IPS DF 4.7 (cell line): Measurements from ENCODE around the gene B4GALT4.

Experiments used
- DNase-seq: peaks from one replicate; pipeline ENCODE4 v3.0.0-alpha.2; 2013; ENCODE audit warnings: low spot score; ENCODE audit errors: extremely low read depth

B4GALT4 gene

GRCh38 chr3:119237299-119237698 is 3.4 kb downstream of the B4GALT4 start:
- DNase-seq, result no peak

- DNase-seq, result no peak
Measured at GRCh38 chr3:119236756-119237155, 3.9 kb downstream of the B4GALT4 start.

- no peak for DNase-seq
Measured at GRCh38 chr3:119235151-119235550, 5.5 kb downstream of the B4GALT4 start.

GRCh38 chr3:119234610-119235009 is 6.1 kb downstream of the B4GALT4 start:
- no peak for DNase-seq

- DNase-seq, result no peak
Measured at GRCh38 chr3:119230745-119231144, 9.9 kb downstream of the B4GALT4 start.

- DNase-seq, result no peak
Measured at GRCh38 chr3:119230071-119230470, 10.6 kb downstream of the B4GALT4 start.

- no peak for DNase-seq
Measured at GRCh38 chr3:119229190-119229589, 11.5 kb downstream of the B4GALT4 start.

- no peak for DNase-seq
Measured at GRCh38 chr3:119228373-119229145, 12.1 kb downstream of the B4GALT4 start.

- no peak for DNase-seq
Measured at GRCh38 chr3:119227070-119227850, 13.4 kb downstream of the B4GALT4 start.

- no peak for DNase-seq
Measured at GRCh38 chr3:119225121-119225520, 15.6 kb downstream of the B4GALT4 start.

- DNase-seq, result no peak
Measured at GRCh38 chr3:119223511-119223910, 17.2 kb downstream of the B4GALT4 start.

GRCh38 chr3:119222391-119222790 is 18.3 kb downstream of the B4GALT4 start:
- no peak for DNase-seq

- no peak for DNase-seq
Measured at GRCh38 chr3:119221779-119222320, 18.8 kb downstream of the B4GALT4 start.

- DNase-seq, result no peak
Measured at GRCh38 chr3:119220970-119221667, 19.6 kb downstream of the B4GALT4 start.

GRCh38 chr3:119220198-119220597 is 20.5 kb downstream of the B4GALT4 start:
- DNase-seq, result no peak

GRCh38 chr3:119219069-119219468 is 21.6 kb downstream of the B4GALT4 start:
- DNase-seq, result no peak

- no peak for DNase-seq
Measured at GRCh38 chr3:119211803-119212202, 28.9 kb downstream of the B4GALT4 start.

GRCh38 chr3:119211193-119211592 is 29.5 kb downstream of the B4GALT4 start:
- no peak for DNase-seq

- no peak for DNase-seq
Measured at GRCh38 chr3:119207512-119207875, 33.2 kb downstream of the B4GALT4 start.

GRCh38 chr3:119206611-119207511 is 33.8 kb downstream of the B4GALT4 start:
- DNase-seq, result no peak

- DNase-seq, result no peak
Measured at GRCh38 chr3:119205685-119206084, 35.0 kb downstream of the B4GALT4 start.
